ENCODE measurements around the gene RFXAP. TPM values are rescaled to one million over a fixed set of nuclear protein-coding genes. Genes with fewer than 3 reads are reported as not detected.

RFXAP gene
- total and polyA plus RNA-seq, 2 donors (not counting 3 experiments of a cell fraction or from before 2014, with no cell fraction given): 3.0 to 7.2 TPM

- CTCF ChIA-PET: interaction anchor here (0.6 kb wide), 1 partner anchor 163 kb away, joined by 3 read pairs; no protein-coding TSS in a partner anchor
- H3K9me3 ChIP-seq (replicated peaks; ENCODE audit: control insufficient read depth, insufficient read depth, low read length): no peaks in the 10 kb centered on the region
- H3K4me1 ChIP-seq (ENCODE audit: control insufficient read depth, extremely low read depth, insufficient read depth, low read length): peaks cover 35% of the 10 kb centered on the region
- FAIRE-seq: no peak
- H3K4me2 ChIP-seq (ENCODE audit: insufficient read depth, low read length): peak overlapping the region; percentile 94
- dilution Hi-C loops (cut with MboI; ENCODE audit: extremely low pct_ligation_motif_present, low sequenced_read_pairs) (no loop called here), intact Hi-C loops (cut with micrococcal nuclease) (loop anchor here (5.0 to 10.0 kb wide), 4 partner anchors 63 to 1527 kb away; partner anchors contain the start of genes CCDC169 and UFM1)
- POLR2A ChIA-PET: no interaction called here
- no TSS peak for BruUV-seq (replicated peaks)
- no peaks in the 10 kb centered on the region for H4K20me1 ChIP-seq (replicated peaks; ENCODE audit: control insufficient read depth, extremely low read depth, insufficient read depth, low read length)
- H3K27ac ChIP-seq (ENCODE audit: insufficient read depth, low read depth, low read length): no peak overlapping the region
- TF ChIP-seq MAX (IDR thresholded peaks at IDR 0.05; ENCODE audit: insufficient read depth, insufficient read length): no peak
- no peak for TF ChIP-seq POLR2A (IDR thresholded peaks at IDR 0.05; ENCODE audit: low read depth, low read length)
- TF ChIP-seq EZH2 (IDR thresholded peaks at IDR 0.05; ENCODE audit: borderline replicate concordance, low read depth, low read length, severe bottlenecking): no peak
- TF ChIP-seq GATA2 (IDR thresholded peaks at IDR 0.05; ENCODE audit: insufficient read depth, insufficient read length, low read depth, low read length): no peak
- no peak for TF ChIP-seq POLR2AphosphoS5 (IDR thresholded peaks at IDR 0.05; ENCODE audit: insufficient read depth, low read depth, low read length)
- TF ChIP-seq CTCF (IDR thresholded peaks at IDR 0.05; ENCODE audit: extremely low read depth in 1 of 2, insufficient read depth in 1 of 2, low read depth in 1 of 2, low read length in 2 of 2): no peak
- TF ChIP-seq FOS (IDR thresholded peaks at IDR 0.05; ENCODE audit: borderline replicate concordance, insufficient read depth, low read length): no peak
- no peak for TF ChIP-seq MYC (IDR thresholded peaks at IDR 0.05; ENCODE audit: low read depth, low read length)
- no peak for TF ChIP-seq JUN (IDR thresholded peaks at IDR 0.05; ENCODE audit: borderline replicate concordance, insufficient read depth, insufficient read length, low read depth)
- H3K9ac ChIP-seq (replicated peaks; ENCODE audit: extremely low read depth, insufficient read depth, low read length): no peak overlapping the region
- peak overlapping the region; percentile 62 to 93 (median 83) for H3K4me3 ChIP-seq (replicated peaks in 1 of 3; ENCODE audit: insufficient read depth in 1 of 3, low read depth in 1 of 3, low read length in 3 of 3)
- peaks cover 27% of the 10 kb centered on the region for H3K79me2 ChIP-seq (ENCODE audit: control insufficient read depth, insufficient read depth, low read length)
- peak; percentile 6 for DNase-seq (ENCODE audit: low read depth, low spot score)
- H3K9me1 ChIP-seq (replicated peaks; ENCODE audit: control insufficient read depth, extremely low read depth, insufficient read depth, low read length): no peaks in the 10 kb centered on the region
- H3K27me3 ChIP-seq (ENCODE audit: control insufficient read depth in 2 of 2, insufficient read depth in 2 of 2, low read length in 2 of 2): no peaks in the 10 kb centered on the region
- peak overlapping the region; percentile 97 for H2AFZ ChIP-seq (ENCODE audit: low read depth, low read length)
- no peaks in the 10 kb centered on the region for H3K36me3 ChIP-seq (ENCODE audit: control insufficient read depth in 2 of 2, extremely low read depth in 1 of 2, insufficient read depth in 2 of 2, low read length in 2 of 2)
Observed at GRCh38 chr13:36817996-36818803, 822 bp upstream of the RFXAP start.
